DND-41 (cell line): ENCODE measurements around the gene SS18L1.
A peak's percentile ranks its signal among the peaks of the same experiment; 100 is the strongest.

Experiments
- ATAC-seq: fragments of 200-7000 bp; cut with Tn5 transposase; 3 replicates; pipeline ENCODE4 v1.9.1; 2021; ENCODE audit warnings: low read depth; ENCODE audit not compliant: insufficient read depth
- DNase-seq: peaks from one replicate; pipeline ENCODE4 v3.0.0-alpha.2; 2020
- H2AFZ ChIP-seq: 2 replicates; pipeline ENCODE4 v1.6.0; 2012; ENCODE audit warnings: low read depth, low read length
- H3K27ac ChIP-seq: 2 replicates; pipeline ENCODE4 v1.5.1; 2012; ENCODE audit warnings: low read length, inconsistent platforms
- H3K27me3 ChIP-seq: fragments of 200-600 bp; sonication (generic); 2 replicates; pipeline ENCODE4 v1.6.0; 2012; ENCODE audit warnings: low read length, mild to moderate bottlenecking, inconsistent platforms; ENCODE audit not compliant: insufficient read depth, poor library complexity
- H3K36me3 ChIP-seq: 2 replicates; pipeline ENCODE4 v1.5.1; 2012; ENCODE audit warnings: low read length, inconsistent platforms; ENCODE audit not compliant: insufficient read depth
- H3K4me1 ChIP-seq: 2 replicates; pipeline ENCODE4 v1.5.1; 2012; ENCODE audit warnings: mild to moderate bottlenecking, low read length; ENCODE audit not compliant: insufficient read depth
- H3K4me2 ChIP-seq: 2 replicates; pipeline ENCODE4 v1.6.0; 2012; ENCODE audit warnings: mild to moderate bottlenecking, moderate library complexity, low read length, inconsistent platforms; ENCODE audit not compliant: insufficient read depth
- H3K4me3 ChIP-seq, 2 experiments: fragments of 200-600 bp in 1 of 2; shearing (Covaris generic) in 1 of 2; 2 replicates each; pipeline ENCODE4 v1.5.1; 2012 to 2016; ENCODE audit warnings: inconsistent platforms in 2 of 2, low read length in 2 of 2, mild to moderate bottlenecking in 2 of 2, low read depth in 1 of 2, moderate library complexity in 1 of 2
- H3K79me2 ChIP-seq: 2 replicates; pipeline ENCODE4 v1.6.0; 2012; ENCODE audit warnings: low read length, inconsistent platforms; ENCODE audit not compliant: insufficient read depth
- H3K9ac ChIP-seq: 2 replicates; pipeline ENCODE4 v1.6.0; 2012; ENCODE audit warnings: low read depth, mild to moderate bottlenecking, inconsistent platforms, low read length, moderate library complexity
- H3K9me3 ChIP-seq: 2 replicates; pipeline ENCODE4 v1.5.1; 2012; ENCODE audit warnings: low read length, moderate library complexity, mild to moderate bottlenecking, inconsistent platforms; ENCODE audit not compliant: insufficient read depth, severe bottlenecking
- H4K20me1 ChIP-seq: 2 replicates; pipeline ENCODE4 v1.6.0; 2012; ENCODE audit warnings: low read length; ENCODE audit not compliant: insufficient read depth
- EZH2 ChIP-seq: IDR thresholded peaks from 3 replicates; pipeline ENCODE4 v1.6.1; 2012; ENCODE audit warnings: borderline replicate concordance, low read depth, mild to moderate bottlenecking, moderate library complexity, low read length, inconsistent platforms; ENCODE audit not compliant: severe bottlenecking
- TF ChIP-seq, protein P1 (sequence below): IDR thresholded peaks from 2 replicates; pipeline ENCODE4 v1.5.1; 2012; ENCODE audit warnings: borderline replicate concordance, low read length, moderate library complexity, mild to moderate bottlenecking; ENCODE audit not compliant: poor library complexity, severe bottlenecking; ENCODE audit errors: extremely low read depth

The SS18L1 gene

DNA sequence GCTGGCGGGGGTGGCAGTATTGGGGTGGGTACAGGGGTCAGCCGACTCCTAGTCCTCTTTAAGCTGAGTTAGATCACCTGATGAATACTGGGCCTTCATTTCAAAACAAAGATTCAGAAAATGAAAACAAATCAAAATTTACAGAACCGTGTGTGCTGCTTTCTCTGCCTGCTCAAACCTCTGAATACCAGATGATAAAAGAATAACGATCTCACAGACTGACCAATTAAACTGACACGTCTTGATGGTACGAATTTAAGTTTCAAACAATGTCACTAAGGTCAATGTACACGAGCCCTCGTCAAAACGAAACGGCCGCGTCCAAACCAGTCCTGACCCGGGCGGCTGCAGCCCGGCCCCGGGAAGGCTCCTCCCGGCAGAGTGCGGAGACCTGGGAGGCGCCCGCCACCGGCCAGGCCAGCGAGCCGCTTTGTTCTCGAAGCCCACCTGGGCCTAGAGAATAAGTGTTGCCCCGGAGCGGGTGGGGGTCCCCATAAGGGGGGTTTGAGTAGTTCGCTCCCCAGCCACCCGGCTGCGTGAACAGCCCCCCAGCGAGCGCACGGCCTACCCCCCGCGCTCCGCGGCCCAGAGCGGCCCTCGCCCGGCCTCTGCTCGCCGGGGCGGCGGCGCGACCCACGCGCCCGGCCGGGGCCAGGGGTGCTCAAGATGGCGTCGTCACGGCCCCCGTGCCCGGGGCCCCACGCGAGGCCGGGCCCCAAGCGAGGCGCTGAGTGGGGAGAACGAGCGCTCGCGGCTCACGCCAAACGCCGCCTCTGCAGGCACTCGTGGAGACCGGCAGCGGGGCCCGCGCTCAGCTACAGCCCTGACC, 1.1 kb upstream of the SS18L1 start:
- peak overlapping the region; percentile 90 for H3K9ac ChIP-seq
- peak; percentile 12 for ATAC-seq
- no peaks in the 10 kb centered on the region for H3K9me3 ChIP-seq
- peak overlapping the region; percentile 48; the same call in 1 of the 2 replicates for H2AFZ ChIP-seq
- peak overlapping the region; percentile 95 for H3K4me2 ChIP-seq
- no peaks in the 10 kb centered on the region for H3K27me3 ChIP-seq
- H3K4me3 ChIP-seq, result peak overlapping the region; percentile 83 to 84
- H3K79me2 ChIP-seq, result peaks cover 95% of the 10 kb centered on the region
- TF ChIP-seq, protein P1, sequence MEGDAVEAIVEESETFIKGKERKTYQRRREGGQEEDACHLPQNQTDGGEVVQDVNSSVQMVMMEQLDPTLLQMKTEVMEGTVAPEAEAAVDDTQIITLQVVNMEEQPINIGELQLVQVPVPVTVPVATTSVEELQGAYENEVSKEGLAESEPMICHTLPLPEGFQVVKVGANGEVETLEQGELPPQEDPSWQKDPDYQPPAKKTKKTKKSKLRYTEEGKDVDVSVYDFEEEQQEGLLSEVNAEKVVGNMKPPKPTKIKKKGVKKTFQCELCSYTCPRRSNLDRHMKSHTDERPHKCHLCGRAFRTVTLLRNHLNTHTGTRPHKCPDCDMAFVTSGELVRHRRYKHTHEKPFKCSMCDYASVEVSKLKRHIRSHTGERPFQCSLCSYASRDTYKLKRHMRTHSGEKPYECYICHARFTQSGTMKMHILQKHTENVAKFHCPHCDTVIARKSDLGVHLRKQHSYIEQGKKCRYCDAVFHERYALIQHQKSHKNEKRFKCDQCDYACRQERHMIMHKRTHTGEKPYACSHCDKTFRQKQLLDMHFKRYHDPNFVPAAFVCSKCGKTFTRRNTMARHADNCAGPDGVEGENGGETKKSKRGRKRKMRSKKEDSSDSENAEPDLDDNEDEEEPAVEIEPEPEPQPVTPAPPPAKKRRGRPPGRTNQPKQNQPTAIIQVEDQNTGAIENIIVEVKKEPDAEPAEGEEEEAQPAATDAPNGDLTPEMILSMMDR, result no peak
- TF ChIP-seq EZH2, result no peak
- DNase-seq, result peak; percentile 31
- H3K4me1 ChIP-seq, result peaks cover 53% of the 10 kb centered on the region
- peak overlapping the region; percentile 84 for H3K27ac ChIP-seq
- peaks cover 63% of the 10 kb centered on the region for H3K36me3 ChIP-seq
- H4K20me1 ChIP-seq, result peaks cover 84% of the 10 kb centered on the region

DNA sequence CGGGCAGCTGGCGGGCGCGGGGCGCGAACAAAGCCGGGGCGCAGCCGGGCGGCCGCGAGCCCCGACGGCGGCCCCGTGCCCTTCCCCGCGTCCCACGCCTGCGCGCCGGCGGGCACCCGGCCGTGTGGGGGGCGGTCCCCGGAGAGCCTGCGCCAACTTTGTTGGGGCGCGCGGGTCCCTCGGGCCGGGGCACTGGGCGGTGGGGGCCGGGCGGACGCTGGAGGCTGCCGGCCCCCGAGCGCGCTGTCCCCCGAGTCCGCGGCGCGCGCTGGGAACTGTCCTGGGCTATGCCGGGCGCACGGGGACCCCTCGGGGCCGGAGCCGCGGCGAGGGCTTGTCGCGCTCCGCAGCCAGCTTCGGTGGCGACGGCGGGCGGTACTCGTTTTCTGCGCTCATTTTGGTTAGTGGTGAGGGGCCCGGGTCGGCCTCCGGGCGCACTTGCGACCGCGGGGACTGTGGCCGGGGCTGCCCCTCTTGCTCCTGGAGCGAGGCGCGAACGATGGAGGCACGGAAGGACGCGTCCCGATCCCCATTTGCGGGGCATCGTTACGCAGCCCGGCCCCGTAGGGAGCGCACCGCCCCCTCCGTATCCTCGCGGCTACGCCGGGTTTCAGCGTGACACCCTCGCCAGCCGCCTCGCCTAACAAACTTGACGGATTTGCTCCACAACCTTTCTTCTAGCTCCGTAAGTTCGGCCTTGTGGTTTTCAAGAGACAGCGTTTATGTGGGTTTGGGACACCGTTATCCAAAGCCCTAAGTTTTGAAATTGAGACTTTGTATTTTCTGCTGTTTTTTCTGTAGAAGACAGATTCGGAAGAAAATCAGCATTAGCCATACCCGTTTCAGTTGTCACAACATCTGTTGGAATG, 622 bp downstream of the SS18L1 start:
- DNase-seq (peak; percentile 73), ATAC-seq (peak; percentile 62)
- peaks cover 82% of the 10 kb centered on the region for H4K20me1 ChIP-seq
- H3K79me2 ChIP-seq, result peaks cover 95% of the 10 kb centered on the region
- peaks cover 53% of the 10 kb centered on the region for H3K4me1 ChIP-seq
- H3K27me3 ChIP-seq, result no peaks in the 10 kb centered on the region
- peak overlapping the region; percentile 95 for H2AFZ ChIP-seq
- H3K4me3 ChIP-seq, result peak overlapping the region; percentile 34 to 83
- H3K9ac ChIP-seq, result peak overlapping the region; percentile 90
- H3K9me3 ChIP-seq, result no peaks in the 10 kb centered on the region
- TF ChIP-seq, protein P1, result no peak
- TF ChIP-seq EZH2, result no peak
- H3K4me2 ChIP-seq, result peak overlapping the region; percentile 80
- peak overlapping the region; percentile 6; the same call in 1 of the 2 replicates for H3K27ac ChIP-seq
- peaks cover 46% of the 10 kb centered on the region for H3K36me3 ChIP-seq

DNA sequence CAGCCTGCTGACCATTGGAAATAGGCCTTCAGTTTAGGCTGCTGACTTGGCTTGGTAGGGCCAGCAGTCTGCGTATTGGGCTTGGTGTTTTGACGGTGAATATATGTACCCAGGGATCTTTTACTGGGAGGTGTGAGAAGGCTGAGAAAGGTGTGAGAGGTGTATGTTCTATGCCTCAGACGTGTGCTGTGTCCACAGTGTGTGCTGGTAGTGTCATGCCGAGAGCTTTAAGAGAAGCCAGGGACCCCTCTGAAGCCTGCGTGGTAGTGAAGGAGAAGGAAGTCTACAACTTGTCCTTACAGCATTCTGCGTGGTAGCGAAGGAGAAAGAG, 2.1 kb downstream of the SS18L1 start:
- no peak overlapping the region for H2AFZ ChIP-seq
- peak overlapping the region; percentile 80 for H3K4me2 ChIP-seq
- TF ChIP-seq, protein P1, result no peak
- TF ChIP-seq EZH2, result no peak
- H3K27ac ChIP-seq, result no peak overlapping the region
- peaks cover 95% of the 10 kb centered on the region for H3K79me2 ChIP-seq
- ATAC-seq (no peak), DNase-seq (no peak)
- H3K4me1 ChIP-seq, result peaks cover 41% of the 10 kb centered on the region
- peak overlapping the region; percentile 90 for H3K9ac ChIP-seq
- H3K27me3 ChIP-seq, result no peaks in the 10 kb centered on the region
- peak overlapping the region in 1 of 2 experiments; percentile 83; a peak in 1 of 4 replicates for H3K4me3 ChIP-seq
- H3K36me3 ChIP-seq, result peaks cover 31% of the 10 kb centered on the region
- peaks cover 81% of the 10 kb centered on the region for H4K20me1 ChIP-seq
- H3K9me3 ChIP-seq, result no peaks in the 10 kb centered on the region
